SIG-M5 treated with dmso at 0.1 percent for 504 hours (cell line): Measurements from ENCODE around the gene SERTAD3.
"Not testable (repeated sequence)": the region's sequence is repeated elsewhere in the genome, so short reads cannot be mapped to it uniquely, and the experiment has no call there.

Source experiments
- DNase-seq: peaks from one replicate; lab custom pipeline; 2025; ENCODE audit not compliant: unreplicated experiment; lab: John Stamatoyannopoulos, UW

SERTAD3 gene

DNA sequence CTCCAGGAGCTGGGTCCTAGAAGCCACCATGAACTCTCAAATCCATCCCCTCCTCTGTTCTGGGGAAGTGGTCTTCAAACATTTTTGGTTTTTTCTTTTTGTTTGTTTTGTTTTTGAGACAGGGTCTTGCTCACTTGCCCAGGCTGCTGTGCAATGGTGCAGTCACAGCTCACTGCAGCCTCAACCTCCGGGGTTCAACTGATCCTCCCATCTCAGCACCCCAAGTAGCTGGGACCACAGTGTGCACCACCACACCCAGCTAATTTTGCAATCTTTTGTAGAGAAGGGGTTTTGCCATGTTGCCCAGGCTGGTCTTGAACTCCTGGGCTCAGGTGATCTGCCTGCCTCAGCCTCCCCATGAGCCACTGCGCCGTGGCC is 14.5 kb upstream of the SERTAD3 start:
- no peak for DNase-seq

DNA sequence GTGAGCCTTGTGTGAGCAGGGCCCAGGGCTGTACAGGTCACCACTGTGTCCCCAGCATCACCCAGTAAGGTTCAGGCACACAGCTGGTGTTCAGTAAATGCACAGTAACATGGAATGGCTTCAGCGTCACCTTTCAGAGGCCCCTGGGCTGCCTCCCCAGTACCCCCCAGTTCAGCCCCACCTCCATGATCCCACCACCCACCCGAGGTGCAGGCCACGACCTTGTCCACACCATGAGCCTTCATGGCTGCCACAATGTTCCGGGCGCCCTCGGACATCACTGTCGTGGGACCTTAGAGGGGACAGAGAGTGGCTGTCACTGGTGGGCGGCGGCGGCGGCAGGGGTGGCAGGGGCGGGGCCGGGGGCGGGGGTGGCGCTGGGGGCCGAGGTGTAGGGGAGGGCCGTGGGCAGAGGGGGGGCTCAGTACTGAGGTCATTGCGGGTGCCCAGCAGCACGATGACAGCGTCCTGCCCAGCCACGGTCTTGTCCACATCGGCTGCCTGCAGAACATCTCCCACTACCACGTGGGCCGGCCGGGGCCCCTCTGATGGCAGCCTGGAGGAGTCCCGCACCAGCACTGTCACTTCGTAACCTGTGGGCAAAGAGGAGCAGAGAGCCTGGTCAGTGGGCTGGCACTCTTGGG is 13.9 kb upstream of the SERTAD3 start:
- DNase-seq = no peak

DNA sequence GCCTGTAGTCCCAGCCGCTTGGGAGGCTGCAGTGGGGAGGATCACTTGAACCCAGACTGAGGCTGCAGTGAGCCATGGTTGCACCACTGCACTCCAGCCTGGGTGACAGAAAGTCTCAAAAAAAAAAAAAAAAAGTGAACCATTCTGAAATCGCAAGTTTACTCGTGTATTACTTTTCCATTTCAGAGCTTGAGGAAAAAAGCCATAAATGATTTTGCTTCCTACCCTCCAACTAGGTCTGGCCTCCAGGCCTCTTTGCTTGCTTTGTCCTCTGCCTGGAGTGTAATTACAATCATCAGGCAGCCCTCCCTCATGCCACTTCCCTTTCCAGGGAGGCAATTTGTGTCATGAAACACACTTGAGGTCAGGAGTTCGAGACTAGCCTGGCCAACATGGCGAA is 12.9 kb upstream of the SERTAD3 start:
- DNase-seq = no peak

DNA sequence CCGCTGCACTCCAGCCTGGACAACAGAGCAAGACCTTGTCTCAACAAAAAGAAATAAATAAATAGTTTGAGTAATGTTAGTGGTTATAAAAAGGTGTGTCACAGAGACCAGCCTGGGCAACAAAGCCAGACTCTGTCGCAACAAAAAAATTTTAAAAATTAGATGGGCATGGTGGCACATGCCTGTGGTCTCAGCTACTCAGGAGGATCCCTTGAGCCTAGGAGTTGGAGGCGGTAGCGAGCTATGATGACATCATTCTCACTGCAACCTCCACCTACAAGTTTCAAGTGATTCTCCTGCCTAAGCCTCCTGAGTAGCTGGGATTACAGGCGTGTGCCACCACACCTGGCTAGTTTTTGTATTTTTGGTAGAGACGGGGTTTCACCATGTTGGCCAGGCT is 9.8 kb upstream of the SERTAD3 start:
- not testable (repeated sequence) for DNase-seq

DNA sequence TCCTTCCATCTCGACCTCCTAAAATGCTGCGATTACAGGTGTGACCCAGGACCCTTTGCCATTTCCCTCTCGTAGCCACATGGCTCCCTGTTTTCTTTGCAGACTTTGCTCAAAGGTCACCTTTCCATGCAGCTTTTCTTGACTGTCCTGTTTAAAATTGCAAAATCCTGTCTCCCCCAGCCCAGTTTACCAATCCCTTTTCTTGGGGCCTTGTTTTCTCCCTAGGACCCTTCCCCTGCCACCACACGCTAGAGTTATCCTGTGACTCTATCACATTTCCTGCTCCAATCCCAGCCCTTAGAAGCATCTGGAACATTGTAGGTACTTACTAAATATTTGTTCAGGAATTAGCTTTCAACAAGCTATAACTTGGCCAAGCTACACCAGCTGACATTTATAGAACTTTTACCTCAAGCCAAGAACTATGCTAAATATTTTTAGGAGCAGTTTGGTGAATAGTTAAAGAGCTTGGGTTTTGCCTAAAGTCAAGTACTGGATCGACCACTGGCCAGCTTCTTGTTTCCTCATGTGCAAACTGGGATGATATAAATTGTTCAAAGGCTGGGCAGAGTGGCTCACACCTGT is 9.1 kb upstream of the SERTAD3 start:
- DNase-seq = no peak

DNA sequence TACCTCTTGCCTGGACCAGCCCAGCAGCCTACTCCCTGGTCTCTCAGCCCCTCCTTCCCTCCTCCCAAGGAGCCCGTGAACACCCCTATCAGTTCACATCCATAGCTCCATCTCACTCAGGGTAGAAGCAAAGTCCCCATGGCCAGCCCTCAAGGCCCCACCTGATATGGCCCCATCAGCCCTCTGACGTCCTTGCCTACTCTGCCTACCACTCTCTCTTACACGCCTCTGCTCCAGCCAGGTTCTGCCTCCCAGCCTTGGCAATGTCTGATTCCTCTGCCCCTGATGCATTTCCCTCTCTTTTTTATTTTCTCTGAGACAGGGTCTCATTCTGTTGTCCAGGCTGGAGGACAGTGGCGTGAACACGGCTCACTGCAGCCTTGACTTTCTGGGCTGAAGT is 7.9 kb upstream of the SERTAD3 start:
- DNase-seq = no peak

DNA sequence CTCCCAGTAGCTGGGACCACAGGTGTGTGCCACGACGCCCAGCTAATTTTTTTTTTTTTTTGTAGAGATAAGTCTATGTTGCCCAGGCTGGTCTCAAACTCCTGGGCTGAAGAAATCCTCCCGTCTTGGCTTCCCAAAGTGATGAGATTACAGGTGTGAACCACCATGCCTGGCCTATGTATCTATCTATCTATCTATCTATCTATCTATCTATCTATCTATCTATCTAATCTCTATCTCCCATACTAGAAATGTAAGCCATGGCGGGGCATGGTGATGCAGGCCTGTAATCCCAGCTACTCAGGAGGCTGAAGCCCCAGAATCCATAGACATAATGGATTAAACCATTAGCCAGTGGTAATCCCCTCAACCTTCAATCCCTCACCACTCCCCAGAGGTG is 6.5 kb upstream of the SERTAD3 start:
- no peak for DNase-seq

DNA sequence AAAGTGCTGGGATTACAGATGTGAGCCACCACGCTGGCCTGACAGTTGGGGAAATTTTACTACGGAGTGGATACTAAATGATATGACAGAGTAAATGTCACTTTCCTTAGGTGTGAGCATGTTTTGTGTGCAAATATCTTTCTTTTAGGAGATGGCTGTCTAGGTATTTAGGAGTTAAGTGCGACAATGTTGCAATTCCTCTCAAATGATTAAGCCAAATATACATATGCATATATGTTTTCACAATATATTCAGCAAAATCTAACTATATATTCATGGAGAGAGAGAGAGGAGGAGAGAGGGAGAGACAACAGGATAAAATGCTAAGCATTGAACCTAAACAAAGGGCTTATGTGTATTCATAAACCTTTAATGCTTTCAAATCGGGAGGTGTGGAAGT is 5.4 kb upstream of the SERTAD3 start:
- DNase-seq = no peak

DNA sequence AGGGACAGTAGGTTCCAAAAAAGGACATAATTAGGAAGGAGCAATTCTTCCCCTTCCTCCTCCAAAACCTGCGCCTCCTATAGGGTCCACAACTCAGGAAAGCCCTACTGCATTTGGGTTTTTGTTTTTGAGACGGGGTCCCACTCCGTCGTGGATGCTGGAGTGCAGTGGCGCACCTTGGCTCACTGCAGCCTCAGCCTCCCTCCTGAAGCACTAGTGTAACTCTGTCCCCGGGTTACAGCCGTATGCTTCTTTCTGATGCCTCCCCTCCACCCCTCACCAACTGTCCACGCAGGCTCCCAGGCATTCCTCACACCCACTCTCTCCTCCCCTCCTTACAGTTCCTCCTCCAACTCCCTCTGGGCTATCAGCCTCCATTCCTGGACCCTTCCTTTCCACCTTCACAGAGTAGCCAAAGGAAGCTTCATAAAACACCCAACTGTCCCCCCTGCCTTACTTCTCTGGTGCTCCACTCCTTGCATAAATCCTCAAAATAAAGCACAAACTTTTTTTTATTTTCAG is 2.2 kb upstream of the SERTAD3 start:
- DNase-seq = no peak

DNA sequence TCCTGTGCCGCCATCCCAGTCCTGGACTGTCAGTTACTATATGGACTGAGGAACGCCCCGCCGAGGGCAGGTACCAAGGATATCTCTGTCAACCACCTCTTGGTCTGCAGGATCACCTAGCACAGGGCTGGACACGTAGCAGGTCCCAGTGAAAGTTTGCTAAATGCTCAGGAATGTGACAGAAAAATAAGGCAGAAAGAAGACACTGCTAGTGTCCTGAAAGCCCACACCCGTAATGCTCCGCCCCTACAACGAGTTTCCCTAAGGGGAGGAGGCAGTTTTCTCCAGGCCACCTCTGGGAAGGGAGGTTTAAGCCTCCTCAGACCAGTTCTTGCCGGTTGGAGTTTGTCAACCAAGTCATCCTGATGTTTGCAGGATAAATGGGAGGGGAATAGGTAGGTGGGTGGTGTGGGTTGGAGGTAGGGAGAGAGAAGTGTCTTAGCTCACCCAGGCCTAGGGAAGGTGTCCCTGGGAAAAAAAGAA is 1.7 kb upstream of the SERTAD3 start:
- no peak for DNase-seq

DNA sequence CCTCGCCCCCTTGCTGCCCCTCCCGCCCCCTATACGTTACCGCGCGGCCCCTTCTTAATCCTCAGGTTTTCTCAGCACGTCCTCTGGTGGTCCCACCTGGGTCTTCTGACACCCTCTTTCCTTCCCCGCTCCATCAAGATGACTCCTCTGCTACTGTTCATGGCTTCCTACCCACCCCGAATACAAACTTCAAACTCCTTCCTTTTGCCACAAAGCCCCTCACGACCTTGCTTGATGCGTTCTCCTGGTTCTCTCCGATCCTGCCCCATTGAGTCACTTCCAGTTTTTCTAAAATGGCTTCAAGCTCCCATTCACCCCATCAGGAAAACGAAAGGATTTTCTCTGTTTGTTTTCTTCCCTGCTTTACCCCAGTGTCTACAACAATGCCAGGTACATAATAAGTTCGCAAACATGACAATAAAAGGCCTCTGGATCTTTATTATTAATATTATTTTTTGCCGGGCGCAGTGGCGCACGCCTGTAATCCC is 734 bp upstream of the SERTAD3 start:
- DNase-seq = no peak

DNA sequence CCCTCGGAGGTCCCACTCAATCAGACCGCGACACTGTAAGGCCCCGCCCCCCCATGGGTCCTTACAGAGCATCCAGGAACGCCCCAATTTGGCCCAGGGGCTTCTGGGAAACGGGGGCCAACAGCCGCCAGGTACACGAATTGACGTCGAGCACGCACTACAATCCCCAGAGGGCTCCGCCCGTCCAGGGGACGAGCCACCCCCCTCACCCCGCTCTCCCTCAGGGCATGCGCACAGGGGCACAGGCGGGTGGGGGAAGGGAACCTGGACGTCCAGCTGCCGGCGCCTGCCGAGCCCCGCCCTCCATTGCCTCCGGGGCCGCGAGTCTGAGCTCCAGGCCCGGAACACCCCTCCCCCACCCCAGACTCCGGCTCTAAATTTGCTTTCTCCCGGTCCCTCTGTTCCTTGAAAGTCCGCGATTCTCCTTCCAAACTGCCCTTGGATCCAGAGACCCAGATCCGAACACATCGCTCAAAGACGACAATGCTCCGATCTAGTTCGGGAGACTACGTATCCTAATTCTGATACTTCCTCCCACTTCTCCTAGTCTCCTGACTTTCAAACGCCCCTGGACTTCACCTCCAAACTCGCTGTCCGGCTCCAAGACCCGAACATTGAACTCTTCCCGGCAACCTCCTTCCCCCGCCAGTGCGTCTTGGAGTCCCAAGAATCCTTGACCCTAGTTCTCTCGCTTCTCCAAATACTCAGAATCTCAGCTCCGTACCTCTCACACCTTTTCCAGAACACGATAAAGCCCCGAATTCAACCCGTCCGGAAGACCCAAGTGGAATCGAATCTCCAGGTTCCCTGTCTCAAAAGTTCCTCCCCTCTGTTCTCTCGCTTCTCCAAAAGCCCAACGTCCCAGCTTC is 770 bp downstream of the SERTAD3 start:
- peak; percentile 99 for DNase-seq

DNA sequence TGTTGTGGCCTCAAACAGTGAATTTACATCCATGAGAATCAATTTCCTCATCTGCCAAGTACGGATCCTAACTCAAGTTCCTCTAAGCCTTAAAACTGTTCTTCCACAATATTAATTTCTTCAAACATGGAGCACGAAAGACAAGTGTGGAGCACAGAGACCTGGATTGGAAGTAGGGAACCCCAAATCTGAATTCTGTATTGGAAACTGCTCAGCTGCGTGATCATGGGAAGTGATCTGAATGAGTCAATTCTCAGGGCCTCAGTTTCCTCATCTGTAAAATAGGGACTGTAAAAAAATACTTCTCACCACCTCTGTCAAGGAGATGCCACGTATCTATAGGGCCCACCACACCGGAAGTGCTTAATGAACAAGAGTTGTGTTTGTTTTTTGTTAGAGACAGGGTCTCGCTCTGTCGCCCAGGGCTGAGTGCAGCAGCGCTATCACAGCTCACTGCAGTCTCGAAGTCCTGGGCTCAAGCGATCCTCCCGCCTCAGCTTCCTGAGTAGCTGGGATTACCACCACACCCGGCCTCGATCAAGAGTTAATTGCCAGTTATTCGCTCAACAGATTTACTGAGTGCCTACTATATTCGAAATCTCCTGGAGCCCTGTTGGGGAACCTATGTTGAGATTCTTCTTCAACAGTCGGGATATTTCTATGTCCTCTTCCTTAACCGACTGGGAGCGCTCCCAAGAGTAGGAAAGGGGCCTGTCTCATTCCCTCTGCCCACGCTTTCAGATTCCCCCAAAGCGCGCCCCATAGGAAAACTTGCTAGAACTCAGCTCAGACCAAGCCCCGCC is 1.6 kb downstream of the SERTAD3 start:
- no peak for DNase-seq

DNA sequence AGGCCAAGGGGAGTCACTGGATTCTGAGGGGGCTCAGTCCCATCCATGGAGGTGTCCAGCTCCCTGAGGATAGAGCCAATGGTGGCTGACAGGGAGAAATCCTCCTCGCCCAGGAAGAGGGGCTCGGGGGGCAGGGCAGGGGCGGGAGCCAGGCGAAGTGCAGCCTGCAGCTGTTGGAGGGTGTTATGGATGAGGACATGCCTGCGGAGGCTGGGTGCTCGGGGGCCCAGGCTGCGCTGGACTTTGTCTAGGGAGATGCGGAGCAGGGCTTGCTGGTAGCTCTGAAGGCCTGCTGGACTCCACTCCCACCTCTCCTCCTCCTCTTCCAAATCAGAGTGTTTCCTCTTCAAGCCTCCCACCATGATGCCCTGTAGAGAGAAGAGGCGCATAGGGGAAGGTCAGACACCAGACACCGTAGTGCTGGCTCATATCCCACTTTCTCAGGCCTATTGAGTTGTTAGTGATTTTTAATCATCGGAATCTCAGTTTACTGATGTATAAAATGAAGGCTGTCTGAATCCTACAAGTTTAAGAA is 2.3 kb downstream of the SERTAD3 start:
- DNase-seq = no peak

DNA sequence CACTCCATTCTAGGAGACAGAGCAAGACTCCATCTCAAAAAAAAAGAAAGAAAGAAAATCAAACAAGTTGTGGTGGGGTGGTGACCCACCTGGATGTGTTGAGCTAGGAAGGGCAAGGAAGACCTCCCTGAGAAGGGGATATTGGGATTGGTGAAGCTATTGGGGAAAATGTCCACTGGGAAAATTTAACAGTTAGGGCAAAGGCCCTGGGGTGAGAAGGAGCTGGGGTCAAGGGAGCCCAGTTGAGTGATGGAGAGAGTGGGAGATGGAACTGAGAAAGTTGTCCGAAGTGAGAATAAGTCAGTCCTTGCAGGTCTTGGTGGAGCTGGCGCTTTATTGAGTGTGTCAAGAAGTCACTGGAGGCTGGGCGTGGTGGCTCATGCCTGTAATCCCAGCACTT is 5.9 kb downstream of the SERTAD3 start:
- no peak for DNase-seq

DNA sequence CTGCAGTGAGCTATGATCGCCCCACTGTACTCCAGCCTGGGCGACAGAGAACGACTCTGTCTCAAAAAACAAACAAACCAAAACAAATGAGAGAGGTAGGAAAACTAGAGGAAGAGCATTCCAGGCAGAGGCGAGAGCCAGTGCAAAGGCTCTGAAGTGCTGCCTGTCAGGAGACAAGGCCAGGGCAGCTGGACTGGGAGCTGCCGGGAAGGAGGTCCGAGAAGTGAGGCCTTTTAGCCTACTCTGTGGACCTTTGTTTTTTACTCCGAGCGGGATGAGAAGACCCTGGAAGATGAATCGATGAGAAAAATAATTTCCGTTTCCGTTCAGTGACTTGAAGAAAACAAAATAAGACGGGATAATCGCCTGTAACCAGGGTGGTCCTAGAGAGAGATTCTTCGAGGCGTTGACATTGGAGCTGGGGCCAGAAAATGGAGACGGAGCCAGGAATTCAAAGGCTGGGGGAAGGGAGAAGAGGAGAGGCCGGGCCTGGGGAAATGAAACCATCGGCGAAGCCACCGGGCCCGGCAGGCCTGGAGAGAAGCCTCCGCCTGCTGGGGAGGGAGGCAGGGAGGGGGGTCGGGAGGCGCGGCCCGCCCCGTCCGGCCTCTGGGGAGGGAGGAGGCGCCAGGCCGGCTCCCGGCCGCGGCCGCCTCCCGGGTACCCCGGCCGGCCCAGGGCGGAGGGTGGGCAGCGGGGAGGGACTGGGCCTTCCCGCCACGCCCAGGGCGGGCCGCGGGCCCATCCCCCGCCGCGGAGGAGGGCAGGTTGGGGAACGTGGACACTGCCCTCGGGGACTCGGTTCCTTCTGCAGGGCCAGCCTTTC is 10.5 kb downstream of the SERTAD3 start:
- DNase-seq = peak; percentile 80

DNA sequence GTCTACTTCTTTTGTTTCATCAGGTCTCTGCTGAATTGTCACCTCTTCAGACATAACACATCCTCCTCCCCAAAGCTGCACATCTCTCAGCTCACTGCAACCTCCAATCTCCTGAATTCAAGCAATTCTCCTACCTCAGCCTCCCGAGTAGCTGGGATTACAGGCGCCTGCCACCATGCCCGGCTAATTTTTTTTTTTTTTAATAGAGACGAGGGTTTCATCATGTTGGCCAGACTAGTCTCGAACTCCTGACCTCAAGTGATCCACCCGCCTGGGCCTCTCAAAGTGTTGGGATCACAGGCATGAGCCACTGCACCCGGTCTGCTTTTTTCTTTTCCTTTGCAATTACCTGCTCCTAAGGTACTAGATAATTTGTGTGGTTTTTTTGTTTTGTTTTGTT is 11.4 kb downstream of the SERTAD3 start:
- not testable (repeated sequence) for DNase-seq

DNA sequence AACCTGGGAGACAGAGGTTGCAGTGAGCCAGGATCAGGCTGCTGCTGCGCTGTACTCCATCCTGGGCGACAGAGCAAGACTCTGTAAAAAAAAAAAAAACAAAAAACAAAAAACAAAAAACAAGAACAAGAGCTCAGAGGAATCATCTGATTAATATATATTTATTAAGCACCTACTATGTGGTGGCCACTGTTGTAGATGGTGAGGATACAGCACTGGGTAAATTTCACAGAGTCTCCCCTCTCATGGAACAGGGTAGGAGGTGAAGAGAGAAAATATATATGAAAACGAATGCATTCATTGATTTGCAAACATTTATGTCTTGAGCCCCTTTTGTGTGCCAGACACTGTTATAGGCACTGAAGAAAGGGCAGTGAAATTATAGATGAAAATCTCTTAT is 12.4 kb downstream of the SERTAD3 start:
- DNase-seq = no peak

DNA sequence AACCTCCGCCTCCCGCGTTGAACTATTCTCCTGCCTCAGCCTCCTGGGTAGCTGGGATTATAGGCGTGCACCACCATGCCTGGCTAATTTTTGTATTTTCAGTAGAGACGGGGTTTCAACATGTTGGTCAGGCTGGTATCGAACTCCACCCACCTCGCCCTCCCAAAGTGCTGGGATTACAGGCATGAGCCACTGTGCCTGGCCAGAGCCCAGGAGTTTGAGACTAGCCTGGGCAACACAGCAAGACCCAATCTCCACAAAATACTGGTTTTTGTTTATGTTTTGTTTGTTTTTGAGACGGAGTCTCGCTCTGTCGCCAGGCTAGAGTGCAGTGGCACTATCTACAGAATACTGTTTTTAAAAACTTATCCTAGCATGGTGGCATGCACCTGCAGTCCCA is 13.9 kb downstream of the SERTAD3 start:
- not testable (repeated sequence) for DNase-seq

DNA sequence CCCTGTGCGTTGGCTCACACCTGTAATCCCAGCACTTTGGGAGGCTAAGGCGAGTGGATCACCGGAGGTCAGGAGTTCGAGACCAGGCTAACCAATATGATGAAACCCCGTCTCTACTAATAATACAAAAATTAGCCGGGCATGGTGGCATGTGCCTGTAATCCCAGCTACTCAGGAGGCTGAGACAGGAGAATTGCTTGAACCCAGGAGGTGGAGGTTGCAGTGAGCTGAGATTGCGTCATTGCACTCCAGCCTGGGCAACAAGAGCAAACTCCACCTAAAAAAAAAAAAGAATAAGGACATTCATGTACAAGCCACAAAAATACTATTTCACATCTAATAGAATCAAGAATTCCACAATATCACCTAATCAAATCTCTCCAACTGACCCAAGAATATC is 15.9 kb downstream of the SERTAD3 start:
- not testable (repeated sequence) for DNase-seq
